PFSK-1 (cell line): ENCODE measurements around the gene FH.

Experiments
- FOXP2 ChIP-seq: optimal IDR thresholded peaks from 2 replicates; pipeline ENCODE3; 2011; ENCODE audit warnings: borderline replicate concordance, control low read depth, inconsistent platforms; ENCODE audit not compliant: insufficient read depth; ENCODE audit errors: extremely low read length, extremely low read depth
- POLR2AphosphoS5 ChIP-seq: IDR thresholded peaks from 2 replicates; pipeline ENCODE4 v1.6.1; 2012; ENCODE audit warnings: low read depth, mild to moderate bottlenecking, control low read depth, low read length, moderate library complexity
- SIN3A ChIP-seq: IDR thresholded peaks from 2 replicates; pipeline ENCODE4 v1.6.1; 2012; ENCODE audit warnings: mild to moderate bottlenecking, low read length, moderate library complexity, borderline replicate concordance; ENCODE audit not compliant: insufficient read depth
- TAF1 ChIP-seq: IDR thresholded peaks from 2 replicates; pipeline ENCODE4 v1.6.1; 2012; ENCODE audit warnings: low read length, control low read depth, borderline replicate concordance; ENCODE audit not compliant: insufficient read depth
- TF ChIP-seq, protein P1 (sequence below), 2 experiments: IDR thresholded peaks; 2 replicates each; pipeline versions ENCODE4 v1.6.1 to v1.8.0; 2011 to 2012; ENCODE audit warnings: low read depth in 2 of 2, low read length in 2 of 2, control low read depth in 1 of 2, inconsistent platforms in 1 of 2, mild to moderate bottlenecking in 1 of 2, moderate library complexity in 1 of 2; ENCODE audit not compliant: insufficient read depth in 1 of 2

Gene FH

DNA sequence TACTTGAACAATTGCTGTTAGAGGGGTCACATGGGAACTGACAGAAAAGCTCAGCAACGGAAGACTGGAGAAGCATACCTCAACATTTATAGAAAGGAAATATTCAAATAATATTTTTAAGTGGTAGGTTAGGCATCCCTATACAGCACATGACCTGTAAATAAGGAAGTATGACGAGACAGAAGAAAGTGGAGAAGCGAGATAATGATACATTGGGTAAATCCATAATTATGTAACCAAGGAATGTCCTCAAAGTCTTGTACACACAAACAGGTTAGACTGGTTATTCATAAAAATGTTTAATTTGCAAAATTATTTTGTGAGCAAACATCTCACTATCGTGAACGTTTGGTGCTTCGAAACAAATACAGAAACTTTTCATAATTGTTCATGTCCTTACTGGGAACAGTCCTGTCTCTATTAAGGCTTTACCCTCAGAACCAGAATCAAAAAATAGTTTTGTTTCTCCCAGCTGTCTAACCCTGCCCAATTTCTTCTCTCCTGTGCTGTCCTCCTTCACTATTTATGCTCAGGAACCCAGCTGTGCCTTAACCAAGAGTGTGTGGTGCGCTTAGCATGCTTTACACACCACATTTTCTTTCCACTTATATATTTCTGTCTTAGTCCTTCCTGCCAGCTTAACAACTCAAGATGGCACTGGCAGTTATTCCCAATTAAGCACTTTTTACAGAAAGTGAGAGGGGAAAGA lies 22.8 kb upstream of the FH start:
- TF ChIP-seq, protein P1, sequence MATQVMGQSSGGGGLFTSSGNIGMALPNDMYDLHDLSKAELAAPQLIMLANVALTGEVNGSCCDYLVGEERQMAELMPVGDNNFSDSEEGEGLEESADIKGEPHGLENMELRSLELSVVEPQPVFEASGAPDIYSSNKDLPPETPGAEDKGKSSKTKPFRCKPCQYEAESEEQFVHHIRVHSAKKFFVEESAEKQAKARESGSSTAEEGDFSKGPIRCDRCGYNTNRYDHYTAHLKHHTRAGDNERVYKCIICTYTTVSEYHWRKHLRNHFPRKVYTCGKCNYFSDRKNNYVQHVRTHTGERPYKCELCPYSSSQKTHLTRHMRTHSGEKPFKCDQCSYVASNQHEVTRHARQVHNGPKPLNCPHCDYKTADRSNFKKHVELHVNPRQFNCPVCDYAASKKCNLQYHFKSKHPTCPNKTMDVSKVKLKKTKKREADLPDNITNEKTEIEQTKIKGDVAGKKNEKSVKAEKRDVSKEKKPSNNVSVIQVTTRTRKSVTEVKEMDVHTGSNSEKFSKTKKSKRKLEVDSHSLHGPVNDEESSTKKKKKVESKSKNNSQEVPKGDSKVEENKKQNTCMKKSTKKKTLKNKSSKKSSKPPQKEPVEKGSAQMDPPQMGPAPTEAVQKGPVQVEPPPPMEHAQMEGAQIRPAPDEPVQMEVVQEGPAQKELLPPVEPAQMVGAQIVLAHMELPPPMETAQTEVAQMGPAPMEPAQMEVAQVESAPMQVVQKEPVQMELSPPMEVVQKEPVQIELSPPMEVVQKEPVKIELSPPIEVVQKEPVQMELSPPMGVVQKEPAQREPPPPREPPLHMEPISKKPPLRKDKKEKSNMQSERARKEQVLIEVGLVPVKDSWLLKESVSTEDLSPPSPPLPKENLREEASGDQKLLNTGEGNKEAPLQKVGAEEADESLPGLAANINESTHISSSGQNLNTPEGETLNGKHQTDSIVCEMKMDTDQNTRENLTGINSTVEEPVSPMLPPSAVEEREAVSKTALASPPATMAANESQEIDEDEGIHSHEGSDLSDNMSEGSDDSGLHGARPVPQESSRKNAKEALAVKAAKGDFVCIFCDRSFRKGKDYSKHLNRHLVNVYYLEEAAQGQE (IDR thresholded peaks at IDR 0.05; ENCODE audit: insufficient read depth in 1 of 2, low read depth in 2 of 2, low read length in 2 of 2) = no peak

DNA sequence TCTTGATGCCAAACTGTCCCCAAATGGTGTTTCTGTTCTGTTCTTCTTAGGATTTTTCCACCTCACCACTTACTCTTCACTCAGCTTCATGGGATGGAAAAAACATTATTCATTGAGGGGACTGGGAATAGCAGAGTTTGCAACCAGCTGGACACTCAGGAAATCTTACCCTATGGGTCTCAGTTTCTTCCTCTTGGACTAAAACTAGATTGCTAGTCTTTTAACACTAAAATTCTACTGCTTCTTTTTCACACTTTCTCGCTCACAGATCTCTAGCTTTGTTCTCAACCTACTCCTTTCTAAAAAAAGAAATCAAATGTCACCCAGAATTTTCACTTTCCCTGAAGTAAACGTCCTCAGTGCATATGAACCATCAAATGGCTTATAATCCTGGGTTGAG lies 17.4 kb upstream of the FH start:
- TF ChIP-seq TAF1 (no peak), FOXP2 (no peak), SIN3A (no peak), POLR2AphosphoS5 (no peak)
- TF ChIP-seq, protein P1 (IDR thresholded peaks at IDR 0.05; ENCODE audit: insufficient read depth in 1 of 2, low read depth in 2 of 2, low read length in 2 of 2) = no peak

DNA sequence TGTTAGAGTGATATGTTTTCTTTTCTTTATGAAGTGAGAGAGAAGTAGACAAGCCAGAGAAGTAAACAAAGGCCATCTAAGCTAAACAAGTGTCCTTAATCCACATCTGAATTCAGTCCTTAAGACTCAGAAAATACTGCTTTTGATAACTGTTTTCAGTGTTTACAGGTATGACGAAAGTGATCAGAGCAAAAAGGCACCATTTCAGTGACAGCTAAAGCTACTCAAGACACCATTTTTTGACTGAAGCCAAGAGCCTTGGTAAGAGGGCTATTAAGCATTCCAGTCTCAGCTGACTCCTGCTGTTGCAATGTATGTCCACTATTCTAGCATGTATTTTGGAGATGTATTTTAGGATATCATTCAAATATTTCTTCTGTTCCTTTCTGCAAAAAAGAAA lies 16.7 kb upstream of the FH start:
- TF ChIP-seq SIN3A (no peak), FOXP2 (no peak), POLR2AphosphoS5 (no peak), TAF1 (no peak)
- TF ChIP-seq, protein P1 (IDR thresholded peaks at IDR 0.05; ENCODE audit: insufficient read depth in 1 of 2, low read depth in 2 of 2, low read length in 2 of 2) = no peak

DNA sequence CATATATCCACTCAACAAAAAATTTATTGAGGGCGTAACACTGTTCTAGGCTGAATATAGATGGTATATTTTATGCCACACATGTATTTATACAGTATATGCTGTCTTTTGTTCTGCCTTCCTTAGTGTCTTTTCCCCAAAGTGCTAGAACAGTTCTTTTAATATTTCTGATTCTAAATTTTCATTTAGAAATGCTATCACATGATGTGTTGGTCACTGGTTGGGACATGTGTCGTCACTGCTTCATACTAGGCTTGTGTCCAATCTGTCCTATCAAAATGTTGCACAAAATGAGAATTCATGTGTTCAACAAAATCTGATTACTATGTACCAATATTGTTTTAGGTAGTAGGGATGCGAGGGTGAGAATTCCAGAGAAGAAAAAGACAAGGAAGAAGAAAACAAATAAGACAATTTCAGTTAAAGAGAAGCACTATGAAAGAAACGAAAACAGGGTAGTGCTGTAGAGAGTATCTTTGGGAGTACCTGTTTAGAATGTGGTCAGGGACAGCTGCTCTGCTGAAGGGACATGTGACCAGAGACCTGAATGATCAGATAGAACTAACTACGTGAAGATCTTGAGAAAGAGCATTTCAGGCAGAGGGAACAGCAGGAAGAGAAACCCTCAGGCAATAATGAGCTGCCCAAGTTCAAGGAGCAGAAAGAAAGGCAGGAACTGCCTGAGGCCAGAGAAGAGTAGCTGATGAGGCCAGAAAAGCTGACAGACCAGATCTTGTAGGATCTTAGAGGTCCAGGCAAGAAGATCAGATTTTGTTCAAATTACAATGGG lies 14.0 kb upstream of the FH start:
- TF ChIP-seq FOXP2 = no peak
- TF ChIP-seq, protein P1 (IDR thresholded peaks at IDR 0.05; ENCODE audit: insufficient read depth in 1 of 2, low read depth in 2 of 2, low read length in 2 of 2) = no peak
- TF ChIP-seq SIN3A = no peak
- TF ChIP-seq TAF1 = no peak
- no peak for TF ChIP-seq POLR2AphosphoS5
